Measurements from ENCODE around the gene ITPKA.

GRCh38 chr15:41474436-41474835 is 19.2 kb upstream of the ITPKA start:
- no peak for TF ChIP-seq POLR2AphosphoS5 (IDR thresholded peaks at IDR 0.05; ENCODE audit: low read depth, low read length)
- no peak for TF ChIP-seq CTCF (IDR thresholded peaks at IDR 0.05)
- TF ChIP-seq TCF7L2 (IDR thresholded peaks at IDR 0.05; ENCODE audit: low read depth, low read length) = no peak
- no peak for TF ChIP-seq SIN3A (IDR thresholded peaks at IDR 0.05; ENCODE audit: borderline replicate concordance, insufficient read depth, low read depth, low read length)
- TF ChIP-seq REST (IDR thresholded peaks at IDR 0.05; ENCODE audit: insufficient read depth in 1 of 2, low read depth in 2 of 2, low read length in 1 of 2) = no peak

Data from Panc1 (cell line).